ENCODE measurements around the gene PEX14. TPM values are rescaled to one million over a fixed set of nuclear protein-coding genes. Genes with fewer than 3 reads are reported as not detected.

Gene PEX14
- total RNA-seq, 1 experiment from 2014 or later, result 29.3 TPM

DNA sequence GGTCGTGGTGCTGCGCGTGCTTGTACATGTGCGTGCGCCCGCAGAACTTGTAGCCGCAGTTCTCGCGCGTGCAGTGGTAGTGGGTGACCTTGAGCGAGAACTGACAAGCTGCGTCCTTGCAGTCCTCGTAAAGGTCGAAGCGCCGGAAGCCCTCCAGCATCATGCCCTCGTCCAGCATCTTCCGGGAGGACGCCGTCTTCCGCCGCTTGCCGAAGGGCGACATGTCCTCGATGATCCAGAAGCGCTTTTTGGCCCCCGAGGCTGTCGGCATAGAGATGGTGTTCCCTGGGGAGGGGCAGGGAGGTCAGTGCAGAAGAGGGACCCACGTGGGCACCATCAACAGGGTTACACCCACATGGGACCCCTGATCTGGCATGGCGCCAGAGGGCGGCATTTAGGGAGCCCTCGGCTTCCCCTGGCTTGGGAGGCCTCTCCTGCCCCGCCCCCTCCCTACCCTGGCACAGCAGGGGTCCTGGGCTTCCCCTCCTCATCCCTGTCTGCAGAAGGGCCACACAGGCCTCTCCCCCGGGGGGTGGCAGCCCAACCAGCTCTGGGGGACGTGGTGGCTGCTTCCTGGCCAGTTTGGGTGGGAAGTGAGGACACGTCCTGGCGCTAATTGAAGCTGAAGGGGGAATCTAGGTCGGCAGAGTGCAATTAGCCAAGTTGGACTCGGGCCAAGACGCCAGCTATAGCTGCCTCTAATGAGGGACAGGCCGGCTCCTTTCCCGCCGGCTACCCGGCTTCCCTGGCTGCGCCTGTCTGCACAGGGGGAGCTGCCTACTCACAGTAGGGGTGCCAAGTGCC is 165.2 kb downstream of the PEX14 start (continued):
- TF ChIP-seq ZNF274 (IDR thresholded peaks at IDR 0.05; ENCODE audit: low read depth, low read length) (no peak), JUND (IDR thresholded peaks at IDR 0.05) (no peak), TCF7L2 (IDR thresholded peaks at IDR 0.05; ENCODE audit: borderline replicate concordance, extremely low read depth, insufficient read depth, insufficient read length) (no peak)

DNA sequence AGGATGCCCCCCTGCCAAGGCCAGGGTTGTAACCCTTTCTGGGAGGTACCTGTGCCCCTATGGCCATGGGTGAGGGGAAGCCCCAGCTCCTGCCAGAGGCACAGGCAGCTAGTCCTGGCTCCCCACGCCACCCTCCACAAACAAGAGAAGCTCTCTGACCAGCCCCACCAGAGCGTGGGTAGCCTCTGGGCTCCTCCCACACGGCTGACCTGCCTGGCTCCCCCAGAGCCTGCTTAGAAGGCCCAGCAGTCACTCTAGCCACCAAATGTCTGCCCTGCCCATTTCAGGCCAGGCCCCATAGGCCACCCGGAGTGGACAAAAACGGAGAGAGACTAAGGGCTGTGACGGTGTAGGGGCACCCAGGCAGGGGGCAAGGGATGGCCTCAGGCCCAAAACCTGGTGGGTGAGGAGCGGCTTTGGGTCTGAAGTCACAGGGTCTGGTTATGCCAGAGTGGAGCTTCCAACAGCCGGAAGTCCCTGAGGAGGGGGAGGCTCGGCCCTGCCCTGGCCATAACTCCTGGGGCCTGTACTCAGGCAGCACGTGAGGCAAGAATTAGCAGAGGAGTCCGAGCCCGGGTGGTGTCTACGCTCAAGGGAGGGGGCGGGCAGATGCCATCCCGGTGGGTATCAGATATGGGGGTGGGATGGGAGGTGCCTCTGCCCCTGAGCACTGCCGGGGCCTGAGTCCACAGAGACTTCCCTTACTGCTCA is 166.2 kb downstream of the PEX14 start:
- intact Hi-C loops (cut with micrococcal nuclease), result no loop called here
- Histone ChIP-seq H2AFZ (ENCODE audit: low read depth, low read length, poor library complexity, severe bottlenecking) (no peak overlapping the region), H3K9ac (ENCODE audit: low read length) (no peak overlapping the region), H3K79me2 (ENCODE audit: insufficient read depth, low read length) (no peaks in the 10 kb centered on the region), H3K9me3 (ENCODE audit: control insufficient read depth in 1 of 2, insufficient read depth in 1 of 2, low read depth in 1 of 2, low read length in 2 of 2) (no peaks in the 10 kb centered on the region), H3K4me2 (ENCODE audit: low read length) (no peak overlapping the region), H3K9me2 (ENCODE audit: insufficient read depth) (no peaks in the 10 kb centered on the region), H3K27me3 (ENCODE audit: insufficient read depth, low read length) (no peaks in the 10 kb centered on the region), H3K4me1 (ENCODE audit: control insufficient read depth in 1 of 2, insufficient read depth in 2 of 2, low read length in 2 of 2) (peaks cover 0 to 10% of the 10 kb centered on the region in 2 experiments; a peak in 2 of 4 replicates), H3K36me3 (ENCODE audit: control insufficient read depth in 1 of 2, insufficient read depth in 2 of 2, low read length in 2 of 2) (no peaks in the 10 kb centered on the region), H3K4me3 (replicated peaks in 1 of 2; ENCODE audit: low read depth in 1 of 2, low read length in 2 of 2) (no peak overlapping the region), H4K20me1 (ENCODE audit: insufficient read depth) (no peaks in the 10 kb centered on the region), H3K27ac (ENCODE audit: low read depth, low read length) (no peak overlapping the region)
- no peak; the same call in 1 of the 2 replicates for ATAC-seq
- TF ChIP-seq, protein P1, sequence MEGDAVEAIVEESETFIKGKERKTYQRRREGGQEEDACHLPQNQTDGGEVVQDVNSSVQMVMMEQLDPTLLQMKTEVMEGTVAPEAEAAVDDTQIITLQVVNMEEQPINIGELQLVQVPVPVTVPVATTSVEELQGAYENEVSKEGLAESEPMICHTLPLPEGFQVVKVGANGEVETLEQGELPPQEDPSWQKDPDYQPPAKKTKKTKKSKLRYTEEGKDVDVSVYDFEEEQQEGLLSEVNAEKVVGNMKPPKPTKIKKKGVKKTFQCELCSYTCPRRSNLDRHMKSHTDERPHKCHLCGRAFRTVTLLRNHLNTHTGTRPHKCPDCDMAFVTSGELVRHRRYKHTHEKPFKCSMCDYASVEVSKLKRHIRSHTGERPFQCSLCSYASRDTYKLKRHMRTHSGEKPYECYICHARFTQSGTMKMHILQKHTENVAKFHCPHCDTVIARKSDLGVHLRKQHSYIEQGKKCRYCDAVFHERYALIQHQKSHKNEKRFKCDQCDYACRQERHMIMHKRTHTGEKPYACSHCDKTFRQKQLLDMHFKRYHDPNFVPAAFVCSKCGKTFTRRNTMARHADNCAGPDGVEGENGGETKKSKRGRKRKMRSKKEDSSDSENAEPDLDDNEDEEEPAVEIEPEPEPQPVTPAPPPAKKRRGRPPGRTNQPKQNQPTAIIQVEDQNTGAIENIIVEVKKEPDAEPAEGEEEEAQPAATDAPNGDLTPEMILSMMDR (IDR thresholded peaks at IDR 0.05 in 2 of 3, conservative IDR thresholded peaks at IDR 0.05 in 1 of 3; ENCODE audit: borderline replicate concordance in 1 of 3, insufficient read depth in 1 of 3, low read depth in 2 of 3, low read length in 2 of 3), result no peak
- TF ChIP-seq SRF (IDR thresholded peaks at IDR 0.05; ENCODE audit: low read depth), result no peak
- no peak for TF ChIP-seq SIN3A (IDR thresholded peaks at IDR 0.05; ENCODE audit: low read depth)
- TF ChIP-seq ZFX (IDR thresholded peaks at IDR 0.05), result no peak
- no peak for TF ChIP-seq ZNF274 (IDR thresholded peaks at IDR 0.05; ENCODE audit: low read depth, low read length)
- TF ChIP-seq YY1 (IDR thresholded peaks at IDR 0.05; ENCODE audit: extremely low read depth, insufficient replicate concordance, low read depth, low read length), result no peak
- TF ChIP-seq POLR2A (IDR thresholded peaks at IDR 0.05; ENCODE audit: borderline replicate concordance, extremely low read depth, insufficient read depth, insufficient read length), result no peak
- TF ChIP-seq EZH2phosphoT487 (IDR thresholded peaks at IDR 0.05; ENCODE audit: borderline replicate concordance), result no peak
- no peak for TF ChIP-seq POLR2AphosphoS5 (IDR thresholded peaks at IDR 0.05; ENCODE audit: low read depth, low read length)
- no peak for TF ChIP-seq RAD21 (IDR thresholded peaks at IDR 0.05; ENCODE audit: low read depth)
- TF ChIP-seq, protein P2, sequence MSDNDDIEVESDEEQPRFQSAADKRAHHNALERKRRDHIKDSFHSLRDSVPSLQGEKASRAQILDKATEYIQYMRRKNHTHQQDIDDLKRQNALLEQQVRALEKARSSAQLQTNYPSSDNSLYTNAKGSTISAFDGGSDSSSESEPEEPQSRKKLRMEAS (IDR thresholded peaks at IDR 0.05), result no peak
- TF ChIP-seq CBX3 (IDR thresholded peaks at IDR 0.05; ENCODE audit: low read depth), result no peak
- TF ChIP-seq TCF7L2 (IDR thresholded peaks at IDR 0.05; ENCODE audit: borderline replicate concordance, extremely low read depth, insufficient read depth, insufficient read length), result no peak
- no peak for TF ChIP-seq CEBPB (IDR thresholded peaks at IDR 0.05; ENCODE audit: low read depth)
- no peak for TF ChIP-seq SP1 (IDR thresholded peaks at IDR 0.05; ENCODE audit: low read depth)
- RAD21 ChIA-PET (ENCODE audit: low non-redundant PET in 1 of 2, low total read pairs in 2 of 2, uncharacterized antibody in 2 of 2, unreplicated experiment in 2 of 2), result no interaction called here
- POLR2A ChIA-PET, result no interaction called here
- CTCF ChIA-PET, result no interaction called here
- BruUV-seq (replicated peaks), result no TSS peak
- no peak for DNase-seq (ENCODE audit: low read depth, low spot score)
